CD4-positive, alpha-beta T cell (primary cell): ENCODE data around the gene AOC3. TPM values are rescaled to one million over a fixed set of nuclear protein-coding genes. Genes with fewer than 3 reads are reported as not detected.
A peak's percentile ranks its signal among the peaks of the same experiment; 100 is the strongest.

Source experiments
- ATAC-seq: fragments of 200-7000 bp; cut with Tn5 transposase; one replicate; pipeline ENCODE4 v1.10.0; 2022; ENCODE audit warnings: mild to moderate bottlenecking; ENCODE audit not compliant: poor library complexity
- CTCF ChIA-PET: fragments of 350-600 bp; sonication (Branson Sonifier 250); formaldehyde crosslinking; loops from one replicate; lab custom pipeline; 2021; ENCODE audit warnings: antibody characterized with exemption, inconsistent platforms; lab: Charles Lee
- POLR2A ChIA-PET: fragments of 350-600 bp; sonication (Branson Sonifier 250); formaldehyde crosslinking; loops from one replicate; lab custom pipeline; 2021; ENCODE audit warnings: antibody characterized with exemption, inconsistent platforms; lab: Charles Lee
- DNase-seq, 14 experiments: peaks; one replicate each; pipeline ENCODE4 v3.0.0-alpha.2; 2013 to 2020; ENCODE audit warnings: mixed read lengths in 2 of 14
- H3K27ac ChIP-seq, 2 donors: one replicate each; pipeline versions ENCODE4 v1.5.1 to v1.7.0; 2013; ENCODE audit warnings: low read length in 2 of 2, low read depth in 1 of 2, mild to moderate bottlenecking in 1 of 2
- H3K27me3 ChIP-seq, 2 experiments: 1 replicate in 1 of 2; 2 replicates in 1 of 2; pipeline versions ENCODE4 v1.6.1 to v1.7.0; 2013; ENCODE audit warnings: low read length in 2 of 2, control low read depth in 1 of 2, mild to moderate bottlenecking in 1 of 2, moderate library complexity in 1 of 2; ENCODE audit not compliant: insufficient read depth in 2 of 2, control insufficient read depth in 1 of 2
- H3K36me3 ChIP-seq: one replicate; pipeline ENCODE4 v1.6.1; 2013; ENCODE audit warnings: low read length, control low read depth; ENCODE audit not compliant: insufficient read depth
- H3K4me1 ChIP-seq: one replicate; pipeline ENCODE4 v1.6.1; 2013; ENCODE audit warnings: low read length, control low read depth; ENCODE audit not compliant: insufficient read depth
- H3K4me3 ChIP-seq: one replicate; pipeline ENCODE4 v1.5.1; 2013; ENCODE audit warnings: mild to moderate bottlenecking, low read length, moderate library complexity
- H3K9me3 ChIP-seq, 2 experiments: 1 replicate in 1 of 2; 2 replicates in 1 of 2; pipeline versions ENCODE4 v1.6.1 to v1.7.0; 2013; ENCODE audit warnings: low read length in 2 of 2, mild to moderate bottlenecking in 2 of 2, control low read depth in 1 of 2, moderate library complexity in 1 of 2; ENCODE audit not compliant: control insufficient read depth in 1 of 2, insufficient read depth in 1 of 2
- H3K27ac Mint-ChIP-seq: one replicate; pipeline ENCODE4 v1.8.0; 2020; ENCODE audit warnings: mixed read lengths
- H3K27me3 Mint-ChIP-seq: one replicate; pipeline ENCODE4 v1.8.0; 2021; ENCODE audit warnings: mixed read lengths
- H3K36me3 Mint-ChIP-seq: one replicate; pipeline ENCODE4 v1.8.0; 2021; ENCODE audit warnings: low read depth, mixed read lengths
- H3K4me1 Mint-ChIP-seq: one replicate; pipeline ENCODE4 v1.8.0; 2021; ENCODE audit warnings: low read depth, mixed read lengths
- H3K4me3 Mint-ChIP-seq: one replicate; pipeline ENCODE4 v1.8.0; 2020; ENCODE audit warnings: mild to moderate bottlenecking, mixed read lengths
- H3K9me3 Mint-ChIP-seq: one replicate; pipeline ENCODE4 v1.8.0; 2020; ENCODE audit warnings: mixed read lengths
- CTCF ChIP-seq: fragments of 200-600 bp; IDR thresholded peaks from one replicate; pipeline ENCODE4 v1.8.0; 2022; ENCODE audit warnings: antibody characterized with exemption, mild to moderate bottlenecking
- intact Hi-C, 2 experiments: fragments of 100-400 bp; cut with DNase I in 1 of 2; cut with micrococcal nuclease in 1 of 2; formaldehyde crosslinking; loops; one replicate each; pipeline versions ENCODE4 v1.15.1 to v1.9.0; 2023 to 2025; cut with DNase I, micrococcal nuclease
- total RNA-seq, 174 experiments: library from RNA in 2 of 174; stranded (reverse) in 2 of 174; gene quantifications; one replicate each; pipeline ENCODE4 v1.2.3 and lab custom pipeline; 2021 to 2026

Gene AOC3
- total RNA-seq, 2 experiments from 2014 or later = 0.78 to 1.0 TPM

- H3K36me3 Mint-ChIP-seq = peaks cover 38% of the 10 kb centered on the region
- ChIA-PET POLR2A (interaction anchor here (0.8 to 5.1 kb wide), 11 partner anchors 10 to 585 kb away, joined by 3 to 50 read pairs (median 5); partner anchors contain the start of genes BECN1, CNTD1, COA3 and RPL27), CTCF (interaction anchor here (1.3 to 4.4 kb wide), 4 partner anchors 9 to 164 kb away, joined by 4 to 39 read pairs (median 12); partner anchors contain the start of genes BECN1 and RPL27)
- peak overlapping the region; percentile 93 for H3K4me3 ChIP-seq
- H3K4me1 ChIP-seq = peaks cover 24% of the 10 kb centered on the region
- peak overlapping the region; percentile 98 for H3K27ac Mint-ChIP-seq
- H3K4me1 Mint-ChIP-seq = peaks cover 27% of the 10 kb centered on the region
- peak overlapping the region; percentile 86 to 88 for H3K27ac ChIP-seq
- no peaks in the 10 kb centered on the region for H3K9me3 ChIP-seq
- no peaks in the 10 kb centered on the region for H3K27me3 ChIP-seq
- ATAC-seq (no peak), DNase-seq (no peak)
- H3K9me3 Mint-ChIP-seq = no peaks in the 10 kb centered on the region
- TF ChIP-seq CTCF = no peak
- intact Hi-C loops = loop anchor here (1.0 to 5.0 kb wide), 9 partner anchors 10 to 648 kb away; partner anchors contain the start of genes RPL27 (in 2 of the 2), BECN1 (in 1 of the 2), BRCA1 (in 1 of the 2) and CNTD1 (in 1 of the 2)
- no peaks in the 10 kb centered on the region for H3K27me3 Mint-ChIP-seq
- peak overlapping the region; percentile 95 for H3K4me3 Mint-ChIP-seq
- peaks cover 36% of the 10 kb centered on the region for H3K36me3 ChIP-seq
Measured at GRCh38 chr17:42833767-42834422, 17.1 kb upstream of the AOC3 start.

GRCh38 chr17:42835732-42836131, 15.3 kb upstream of the AOC3 start:
- H3K27ac ChIP-seq = no peak overlapping the region
- H3K27me3 ChIP-seq = no peaks in the 10 kb centered on the region
- TF ChIP-seq CTCF = no peak
- Mint-ChIP-seq H3K27me3 (no peaks in the 10 kb centered on the region), H3K27ac (no peak overlapping the region), H3K4me3 (peak overlapping the region; percentile 54), H3K36me3 (peaks cover 52% of the 10 kb centered on the region), H3K9me3 (no peaks in the 10 kb centered on the region), H3K4me1 (peaks cover 27% of the 10 kb centered on the region)
- POLR2A ChIA-PET = interaction anchor here (5.1 kb wide), 1 partner anchor 12 kb away, joined by 50 read pairs; the partner anchor contains the start of gene BECN1
- H3K4me1 ChIP-seq = peaks cover 24% of the 10 kb centered on the region
- peaks cover 52% of the 10 kb centered on the region for H3K36me3 ChIP-seq
- ATAC-seq (no peak), DNase-seq (no peak)
- intact Hi-C loops = loop anchor here in 1 of 2 experiments (5.0 kb wide), 1 partner anchor 552 kb away; no protein-coding TSS in a partner anchor
- no peaks in the 10 kb centered on the region for H3K9me3 ChIP-seq
- H3K4me3 ChIP-seq = no peak overlapping the region
- CTCF ChIA-PET = interaction anchor here (4.3 kb wide), 1 partner anchor 12 kb away, joined by 39 read pairs; the partner anchor contains the start of gene BECN1

- Histone ChIP-seq H3K36me3 (peaks cover 83% of the 10 kb centered on the region), H3K27me3 (no peaks in the 10 kb centered on the region), H3K4me1 (no peaks in the 10 kb centered on the region), H3K9me3 (no peaks in the 10 kb centered on the region), H3K4me3 (no peak overlapping the region), H3K27ac (no peak overlapping the region)
- no peak for TF ChIP-seq CTCF
- ChIA-PET CTCF (no interaction called here), POLR2A (no interaction called here)
- DNase-seq = no peak
- no peaks in the 10 kb centered on the region for H3K27me3 Mint-ChIP-seq
- no peak overlapping the region for H3K27ac Mint-ChIP-seq
- no peak for ATAC-seq
- peaks cover 85% of the 10 kb centered on the region for H3K36me3 Mint-ChIP-seq
- no peak overlapping the region for H3K4me3 Mint-ChIP-seq
- peaks cover 5% of the 10 kb centered on the region for H3K4me1 Mint-ChIP-seq
- H3K9me3 Mint-ChIP-seq = no peaks in the 10 kb centered on the region
- intact Hi-C loops = loop anchor here (2.0 to 10.0 kb wide), 2 partner anchors 363 to 497 kb away; no protein-coding TSS in a partner anchor
Measured at GRCh38 chr17:42841975-42842685, 8.9 kb upstream of the AOC3 start.
